Upper lobe of left lung (tissue), 6 donors: ENCODE results near the gene LGALS4. TPM values are rescaled to one million over a fixed set of nuclear protein-coding genes. Genes with fewer than 3 reads are reported as not detected.
"Not testable (repeated sequence)": the region's sequence is repeated elsewhere in the genome, so short reads cannot be mapped to it uniquely, and the experiment has no call there.

Experiments used
- ATAC-seq, 2 donors: fragments of 200-7000 bp; cut with Tn5 transposase; one replicate each; pipeline ENCODE4 v1.9.1; 2022; ENCODE audit warnings: mild to moderate bottlenecking in 2 of 2, moderate library complexity in 2 of 2; ENCODE audit not compliant: low FRiP score in 2 of 2
- DNase-seq, 2 donors: peaks; one replicate each; pipeline ENCODE4 v3.0.0-alpha.2; 2019 to 2020
- H3K27ac ChIP-seq, 4 donors: fragments of 200-600 bp; sonication (generic); one replicate each; pipeline ENCODE4 v1.5.1; 2016 to 2019
- H3K27me3 ChIP-seq, 4 donors: fragments of 200-600 bp; sonication (generic); one replicate each; pipeline ENCODE4 v1.5.1; 2017 to 2019
- H3K36me3 ChIP-seq, 4 donors: fragments of 200-600 bp; sonication (generic); one replicate each; pipeline ENCODE4 v1.5.1; 2016 to 2019
- H3K4me1 ChIP-seq, 4 donors: fragments of 200-600 bp; sonication (generic); one replicate each; pipeline ENCODE4 v1.5.1; 2018 to 2019
- H3K4me3 ChIP-seq, 4 donors: fragments of 200-600 bp; sonication (generic); one replicate each; pipeline ENCODE4 v1.5.1; 2017 to 2019; ENCODE audit warnings: mild to moderate bottlenecking in 2 of 4, moderate library complexity in 1 of 4
- H3K9me3 ChIP-seq, 4 donors: fragments of 200-600 bp; sonication (generic); one replicate each; pipeline ENCODE4 v1.5.1; 2018 to 2019
- CTCF ChIP-seq, 6 experiments: fragments of 450-650 bp in 4 of 6; fragments of 200-600 bp in 2 of 6; sonication (generic) in 2 of 6; IDR thresholded peaks; one replicate each; pipeline ENCODE4 v1.5.1; 2016 to 2019; ENCODE audit warnings: antibody characterized with exemption in 6 of 6
- EP300 ChIP-seq, 4 donors: sonication (generic); formaldehyde crosslinking; IDR thresholded peaks; one replicate each; pipeline ENCODE4 v1.5.1; 2017; ENCODE audit warnings: antibody characterized with exemption in 4 of 4, control low read depth in 2 of 4
- POLR2A ChIP-seq, 4 donors: fragments of 450-650 bp; IDR thresholded peaks; one replicate each; pipeline ENCODE4 v1.5.1; 2016 to 2017; ENCODE audit warnings: antibody characterized with exemption in 4 of 4, mild to moderate bottlenecking in 2 of 4
- POLR2AphosphoS5 ChIP-seq, 2 donors: sonication (generic); formaldehyde crosslinking; IDR thresholded peaks; one replicate each; pipeline ENCODE4 v1.5.1; 2017; ENCODE audit warnings: antibody characterized with exemption in 2 of 2
- WGBS, 2 donors: methylation state at CpG; one replicate each; pipeline ENCODE4 v1.1.5; 2017 to 2018; 5-methylcytosine and 5-hydroxymethylcytosine counted together
- total RNA-seq, 6 donors: library from RNA; depleted of rRNA in 4 of 6; stranded (reverse); fragments of >200 nt in 4 of 6; gene quantifications; one replicate each; pipeline versions ENCODE4 v1.1.0 to v1.2.1, GENCODE V29; 2016 to 2021
- donor health status: DM: no; HTN: no; CAD: no; lungs with moderate emphysema.
- donor health status: DM: no; HTN: yes; CAD: no; lungs with severe emphysema.

LGALS4 gene
- total RNA-seq, 6 donors from 2014 or later: 3.1 to 12.3 (median 5.0) TPM

GRCh38 chr19:38819231-38819920, 6.6 kb upstream of the LGALS4 start:
- H3K36me3 ChIP-seq: peaks cover 33 to 81% (median 52%) of the 10 kb centered on the region in 4 donors
- H3K27me3 ChIP-seq: no peaks in the 10 kb centered on the region
- ATAC-seq: no peak
- DNase-seq: no peak
- H3K4me3 ChIP-seq: no peak overlapping the region
- no peaks in the 10 kb centered on the region for H3K9me3 ChIP-seq
- no peak overlapping the region for H3K27ac ChIP-seq
- H3K4me1 ChIP-seq: no peaks in the 10 kb centered on the region
- WGBS, 2 donors: 90 to 93% methylated on average over 13 of the region's 13 CpGs
- no peak for TF ChIP-seq POLR2AphosphoS5 (IDR thresholded peaks at IDR 0.05)
- no peak for TF ChIP-seq EP300 (IDR thresholded peaks at IDR 0.05)
- no peak for TF ChIP-seq CTCF (IDR thresholded peaks at IDR 0.05)
- no peak for TF ChIP-seq POLR2A (IDR thresholded peaks at IDR 0.05)

- WGBS, 2 donors: 91 to 97% methylated on average over 14 to 15 of the region's 15 CpGs
- DNase-seq (peak in 1 of 2 donors; percentile 67), ATAC-seq (no peak)
- peaks cover 0 to 4% (median 0%) of the 10 kb centered on the region in 4 donors for H3K4me1 ChIP-seq
- no peak overlapping the region for H3K4me3 ChIP-seq
- H3K36me3 ChIP-seq: peaks cover 23 to 69% (median 45%) of the 10 kb centered on the region in 4 donors
- no peaks in the 10 kb centered on the region for H3K9me3 ChIP-seq
- H3K27ac ChIP-seq: no peak overlapping the region
- H3K27me3 ChIP-seq: no peaks in the 10 kb centered on the region
- TF ChIP-seq CTCF (IDR thresholded peaks at IDR 0.05): no peak
- no peak for TF ChIP-seq EP300 (IDR thresholded peaks at IDR 0.05)
- no peak for TF ChIP-seq POLR2AphosphoS5 (IDR thresholded peaks at IDR 0.05)
- TF ChIP-seq POLR2A (IDR thresholded peaks at IDR 0.05): no peak
Measured at GRCh38 chr19:38817081-38817480, 4.3 kb upstream of the LGALS4 start.

- Histone ChIP-seq H3K36me3 (peaks cover 23 to 61% (median 41%) of the 10 kb centered on the region in 4 donors), H3K4me3 (no peak overlapping the region), H3K9me3 (no peaks in the 10 kb centered on the region), H3K4me1 (peaks cover 0 to 4% (median 0%) of the 10 kb centered on the region in 4 donors), H3K27ac (no peak overlapping the region), H3K27me3 (no peaks in the 10 kb centered on the region)
- 93 to 95% methylated on average over 12 to 17 of the region's 18 CpGs for WGBS, 2 donors
- peak in 1 of 2 donors; percentile 76 for DNase-seq
- no peak for ATAC-seq
- TF ChIP-seq EP300 (IDR thresholded peaks at IDR 0.05): no peak
- TF ChIP-seq POLR2A (IDR thresholded peaks at IDR 0.05): no peak
- no peak for TF ChIP-seq POLR2AphosphoS5 (IDR thresholded peaks at IDR 0.05)
- no peak for TF ChIP-seq CTCF (IDR thresholded peaks at IDR 0.05)
Measured at GRCh38 chr19:38816131-38816750, 3.5 kb upstream of the LGALS4 start.

- peaks cover 0 to 4% (median 0%) of the 10 kb centered on the region in 4 donors for H3K4me1 ChIP-seq
- no peak overlapping the region for H3K27ac ChIP-seq
- ATAC-seq: no peak
- no peaks in the 10 kb centered on the region for H3K9me3 ChIP-seq
- peaks cover 23 to 53% (median 40%) of the 10 kb centered on the region in 4 donors for H3K36me3 ChIP-seq
- no peak overlapping the region for H3K4me3 ChIP-seq
- no peaks in the 10 kb centered on the region for H3K27me3 ChIP-seq
- peak in 1 of 2 donors; percentile 51 for DNase-seq
- 91 to 92% methylated on average over 27 to 34 of the region's 34 CpGs for WGBS, 2 donors
- TF ChIP-seq EP300 (IDR thresholded peaks at IDR 0.05) (no peak), POLR2A (IDR thresholded peaks at IDR 0.05) (no peak), CTCF (IDR thresholded peaks at IDR 0.05) (no peak), POLR2AphosphoS5 (IDR thresholded peaks at IDR 0.05) (no peak)
Measured at GRCh38 chr19:38815059-38816001, 2.6 kb upstream of the LGALS4 start.

- not testable (repeated sequence) for H3K9me3 ChIP-seq, H3K4me3 ChIP-seq, DNase-seq, H3K4me1 ChIP-seq, ATAC-seq, H3K27ac ChIP-seq, H3K27me3 ChIP-seq
- WGBS, 2 donors: 78 to 82% methylated on average over 2 of the region's 2 CpGs
- peaks cover 23 to 45% (median 36%) of the 10 kb centered on the region in 4 donors for H3K36me3 ChIP-seq
Measured at GRCh38 chr19:38813932-38814331, 1.2 kb upstream of the LGALS4 start.
